ENCODE measurements around the gene FSD1L. TPM values are rescaled to one million over a fixed set of nuclear protein-coding genes. Genes with fewer than 3 reads are reported as not detected.

FSD1L gene
- total RNA-seq, 1 donor from 2014 or later: 19.8 TPM

- TF ChIP-seq EZH2phosphoT487 (IDR thresholded peaks at IDR 0.05) (no peak), CTCF (IDR thresholded peaks at IDR 0.05) (no peak), EZH2 (IDR thresholded peaks at IDR 0.05) (no peak)
- Histone ChIP-seq H3K9ac (no peak overlapping the region), H2AFZ (replicated peaks) (no peak overlapping the region), H3K4me1 (no peaks in the 10 kb centered on the region), H3K36me3 (no peaks in the 10 kb centered on the region), H3K79me2 (ENCODE audit: low read depth) (peaks cover 100% of the 10 kb centered on the region), H3K27me3 (no peaks in the 10 kb centered on the region), H4K20me1 (ENCODE audit: low read depth) (peaks cover 97% of the 10 kb centered on the region), H3K4me2 (no peak overlapping the region), H3K27ac (no peak overlapping the region), H3F3A (ENCODE audit: low read depth) (no peaks in the 10 kb centered on the region), H3K9me3 (ENCODE audit: low read depth) (no peaks in the 10 kb centered on the region), H3K4me3 (no peak overlapping the region)
- Mint-ChIP-seq H3K4me1 (peaks cover 25% of the 10 kb centered on the region), H3K27ac (no peak overlapping the region), H3K4me3 (no peak overlapping the region), H3K27me3 (ENCODE audit: insufficient read depth, low read depth) (peaks cover 4% of the 10 kb centered on the region), H3K36me3 (peaks cover 50% of the 10 kb centered on the region), H3K9me3 (peaks cover 26% of the 10 kb centered on the region)
- DNase-seq (ENCODE audit: low spot score): no peak
These were observed 8.1 kb downstream of the FSD1L start for GRCh38 chr9:105455836-105456475.

GRCh38 chr9:105457560-105458294 lies 9.9 kb downstream of the FSD1L start:
- H3K4me3 ChIP-seq: no peak overlapping the region
- Mint-ChIP-seq H3K36me3 (peaks cover 42% of the 10 kb centered on the region), H3K27me3 (ENCODE audit: insufficient read depth, low read depth) (peaks cover 4% of the 10 kb centered on the region), H3K4me3 (no peak overlapping the region), H3K27ac (no peak overlapping the region), H3K9me3 (peaks cover 19% of the 10 kb centered on the region), H3K4me1 (peaks cover 11% of the 10 kb centered on the region)
- H3K9ac ChIP-seq: no peak overlapping the region
- no peaks in the 10 kb centered on the region for H3K36me3 ChIP-seq
- no peak overlapping the region for H3K27ac ChIP-seq
- no peak overlapping the region for H2AFZ ChIP-seq (replicated peaks)
- TF ChIP-seq EZH2phosphoT487 (IDR thresholded peaks at IDR 0.05): no peak
- no peak for TF ChIP-seq EZH2 (IDR thresholded peaks at IDR 0.05)
- peaks cover 90% of the 10 kb centered on the region for H4K20me1 ChIP-seq (ENCODE audit: low read depth)
- H3K4me2 ChIP-seq: no peak overlapping the region
- peaks cover 100% of the 10 kb centered on the region for H3K79me2 ChIP-seq (ENCODE audit: low read depth)
- H3F3A ChIP-seq (ENCODE audit: low read depth): no peaks in the 10 kb centered on the region
- no peak for DNase-seq (ENCODE audit: low spot score)
- no peaks in the 10 kb centered on the region for H3K4me1 ChIP-seq
- no peaks in the 10 kb centered on the region for H3K27me3 ChIP-seq
- H3K9me3 ChIP-seq (ENCODE audit: low read depth): no peaks in the 10 kb centered on the region

DNA sequence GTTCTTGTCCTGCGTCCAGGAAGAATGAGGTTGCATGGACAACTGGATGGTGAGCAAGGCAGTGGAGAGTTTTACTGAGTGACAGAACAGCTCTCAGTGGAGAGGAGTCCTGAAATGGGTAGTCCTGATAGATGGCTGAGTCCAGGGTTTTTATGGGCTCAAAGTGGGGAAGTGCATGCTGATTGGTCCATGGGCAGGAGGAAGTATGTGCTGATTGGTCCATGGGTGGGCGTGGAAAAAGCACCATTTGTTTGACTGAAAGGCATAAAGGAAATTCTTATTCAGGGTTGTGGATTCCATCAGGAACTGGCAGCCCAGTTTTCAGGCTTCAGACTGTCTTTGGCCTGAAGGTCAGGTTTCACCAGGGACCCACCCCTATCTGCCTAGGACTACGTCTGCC lies 10.6 kb downstream of the FSD1L start:
- Mint-ChIP-seq H3K27ac (no peak overlapping the region), H3K4me1 (peaks cover 11% of the 10 kb centered on the region), H3K27me3 (ENCODE audit: insufficient read depth, low read depth) (peaks cover 2% of the 10 kb centered on the region), H3K9me3 (peaks cover 17% of the 10 kb centered on the region), H3K4me3 (no peak overlapping the region), H3K36me3 (peaks cover 41% of the 10 kb centered on the region)
- no peaks in the 10 kb centered on the region for H3K27me3 ChIP-seq
- no peak for DNase-seq (ENCODE audit: low spot score)
- no peak overlapping the region for H3K4me3 ChIP-seq
- no peak overlapping the region for H3K4me2 ChIP-seq
- TF ChIP-seq CTCF (IDR thresholded peaks at IDR 0.05): no peak
- TF ChIP-seq EZH2phosphoT487 (IDR thresholded peaks at IDR 0.05): no peak
- no peak for TF ChIP-seq EZH2 (IDR thresholded peaks at IDR 0.05)
- H3K4me1 ChIP-seq: no peaks in the 10 kb centered on the region
- peaks cover 89% of the 10 kb centered on the region for H4K20me1 ChIP-seq (ENCODE audit: low read depth)
- H3F3A ChIP-seq (ENCODE audit: low read depth): no peaks in the 10 kb centered on the region
- H3K79me2 ChIP-seq (ENCODE audit: low read depth): peaks cover 100% of the 10 kb centered on the region
- no peak overlapping the region for H3K9ac ChIP-seq
- H2AFZ ChIP-seq (replicated peaks): no peak overlapping the region
- H3K9me3 ChIP-seq (ENCODE audit: low read depth): no peaks in the 10 kb centered on the region
- no peak overlapping the region for H3K27ac ChIP-seq
- no peaks in the 10 kb centered on the region for H3K36me3 ChIP-seq

DNA sequence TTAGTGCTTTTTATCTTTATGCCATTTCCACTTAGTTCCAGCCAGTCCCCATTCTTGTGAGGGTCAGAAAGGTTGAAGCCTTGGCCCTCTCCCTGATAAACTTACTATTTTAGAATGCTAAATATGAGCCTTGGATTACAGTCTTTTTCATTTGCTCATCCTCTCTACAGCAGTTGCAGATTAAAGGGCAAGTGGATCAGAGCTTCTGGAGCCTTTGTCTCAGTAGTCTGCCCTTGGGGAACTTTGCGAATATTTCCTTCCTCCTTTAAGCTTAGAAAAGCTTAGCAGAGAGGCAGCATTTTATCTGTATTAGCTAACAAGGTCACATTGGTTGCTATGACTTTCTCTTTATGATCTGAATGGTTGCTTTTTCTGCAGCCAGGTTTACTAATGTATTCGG lies 11.5 kb downstream of the FSD1L start:
- H3K9me3 Mint-ChIP-seq: peaks cover 19% of the 10 kb centered on the region
- H3K4me3 Mint-ChIP-seq: no peak overlapping the region
- H3K4me1 Mint-ChIP-seq: peaks cover 11% of the 10 kb centered on the region
- Histone ChIP-seq H3K4me3 (no peak overlapping the region), H3K9ac (no peak overlapping the region), H3K4me2 (no peak overlapping the region), H3K36me3 (no peaks in the 10 kb centered on the region), H3K27ac (no peak overlapping the region), H3K4me1 (no peaks in the 10 kb centered on the region), H4K20me1 (ENCODE audit: low read depth) (peaks cover 81% of the 10 kb centered on the region), H3K79me2 (ENCODE audit: low read depth) (peaks cover 97% of the 10 kb centered on the region), H2AFZ (replicated peaks) (no peak overlapping the region), H3F3A (ENCODE audit: low read depth) (no peaks in the 10 kb centered on the region), H3K9me3 (ENCODE audit: low read depth) (no peaks in the 10 kb centered on the region), H3K27me3 (no peaks in the 10 kb centered on the region)
- TF ChIP-seq EZH2 (IDR thresholded peaks at IDR 0.05): no peak
- TF ChIP-seq CTCF (IDR thresholded peaks at IDR 0.05): no peak
- TF ChIP-seq EZH2phosphoT487 (IDR thresholded peaks at IDR 0.05): no peak
- H3K27ac Mint-ChIP-seq: no peak overlapping the region
- DNase-seq (ENCODE audit: low spot score): no peak
- H3K36me3 Mint-ChIP-seq: peaks cover 46% of the 10 kb centered on the region
- H3K27me3 Mint-ChIP-seq (ENCODE audit: insufficient read depth, low read depth): peaks cover 2% of the 10 kb centered on the region

All from neural progenitor cell (in vitro differentiated cells).